HCT116 (cell line): ENCODE results near the gene GPR176.

Source experiments
- CBX3 ChIP-seq: IDR thresholded peaks from 2 replicates; pipeline ENCODE4 v1.6.1; 2012; ENCODE audit warnings: low read depth
- EGR1 ChIP-seq: IDR thresholded peaks from 2 replicates; pipeline ENCODE4 v1.6.1; 2012; ENCODE audit warnings: low read depth
- ELF1 ChIP-seq: IDR thresholded peaks from 2 replicates; pipeline ENCODE4 v1.6.1; 2012; ENCODE audit warnings: low read depth, borderline replicate concordance
- EZH2 ChIP-seq: fragments of 200-600 bp; sonication (generic); IDR thresholded peaks from 2 replicates; pipeline ENCODE4 v1.6.1; 2017; ENCODE audit warnings: antibody characterized with exemption, mixed run types
- POLR2A ChIP-seq: IDR thresholded peaks from 2 replicates; pipeline ENCODE4 v1.7.0; 2011; ENCODE audit warnings: borderline replicate concordance; ENCODE audit not compliant: insufficient read depth, insufficient read length; ENCODE audit errors: extremely low read depth
- POLR2AphosphoS5 ChIP-seq: IDR thresholded peaks from 2 replicates; pipeline ENCODE4 v1.6.1; 2011; ENCODE audit warnings: mild to moderate bottlenecking, low read depth, low read length, moderate library complexity
- RAD21 ChIP-seq: IDR thresholded peaks from 2 replicates; pipeline ENCODE4 v1.6.1; 2012; ENCODE audit warnings: low read depth, mild to moderate bottlenecking
- REST ChIP-seq: IDR thresholded peaks from 2 replicates; pipeline ENCODE4 v1.6.1; 2012; ENCODE audit warnings: low read depth
- SIN3A ChIP-seq: IDR thresholded peaks from 2 replicates; pipeline ENCODE4 v1.6.1; 2012; ENCODE audit warnings: low read depth
- SRF ChIP-seq: IDR thresholded peaks from 2 replicates; pipeline ENCODE4 v1.6.1; 2012; ENCODE audit warnings: low read depth
- ZFX ChIP-seq: fragments of 450-650 bp; IDR thresholded peaks from 2 replicates; pipeline ENCODE4 v1.6.1; 2017
- TF ChIP-seq, protein P1 (sequence below), 3 experiments: fragments of 200-600 bp in 1 of 3; sonication (generic) in 1 of 3; IDR thresholded peaks in 2 of 3; conservative IDR thresholded peaks in 1 of 3; 2 replicates each; pipeline ENCODE4 v1.5.1; 2012 to 2017; ENCODE audit warnings: low read depth in 2 of 3, low read length in 2 of 3, antibody characterized with exemption in 1 of 3, borderline replicate concordance in 1 of 3, control low read depth in 1 of 3, mild to moderate bottlenecking in 1 of 3, mixed read lengths in 1 of 3, mixed run types in 1 of 3, moderate library complexity in 1 of 3; ENCODE audit not compliant: insufficient read depth in 1 of 3
- TF ChIP-seq, protein P2 (sequence below): IDR thresholded peaks from 2 replicates; pipeline ENCODE4 v1.6.1; 2012

DNA sequence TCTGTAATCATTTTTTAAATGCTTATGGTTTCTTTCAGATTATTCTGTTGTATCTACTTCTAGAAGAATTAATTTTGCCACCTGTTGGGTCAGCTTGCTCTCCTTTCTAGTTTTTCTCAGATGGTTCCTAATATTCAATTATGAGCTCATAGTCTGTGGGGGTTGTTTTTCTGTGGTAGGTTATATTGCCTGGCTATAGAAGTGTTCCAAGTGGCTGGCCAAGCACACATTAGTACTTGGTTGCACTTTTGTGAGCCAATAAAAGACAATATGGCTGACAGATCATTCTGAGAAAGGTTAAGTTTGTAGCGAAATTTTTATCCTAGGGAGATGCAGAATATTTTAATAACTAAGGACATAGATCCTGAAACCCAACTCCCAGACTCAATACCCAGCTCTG is 105.6 kb downstream of the GPR176 start:
- TF ChIP-seq, protein P1, sequence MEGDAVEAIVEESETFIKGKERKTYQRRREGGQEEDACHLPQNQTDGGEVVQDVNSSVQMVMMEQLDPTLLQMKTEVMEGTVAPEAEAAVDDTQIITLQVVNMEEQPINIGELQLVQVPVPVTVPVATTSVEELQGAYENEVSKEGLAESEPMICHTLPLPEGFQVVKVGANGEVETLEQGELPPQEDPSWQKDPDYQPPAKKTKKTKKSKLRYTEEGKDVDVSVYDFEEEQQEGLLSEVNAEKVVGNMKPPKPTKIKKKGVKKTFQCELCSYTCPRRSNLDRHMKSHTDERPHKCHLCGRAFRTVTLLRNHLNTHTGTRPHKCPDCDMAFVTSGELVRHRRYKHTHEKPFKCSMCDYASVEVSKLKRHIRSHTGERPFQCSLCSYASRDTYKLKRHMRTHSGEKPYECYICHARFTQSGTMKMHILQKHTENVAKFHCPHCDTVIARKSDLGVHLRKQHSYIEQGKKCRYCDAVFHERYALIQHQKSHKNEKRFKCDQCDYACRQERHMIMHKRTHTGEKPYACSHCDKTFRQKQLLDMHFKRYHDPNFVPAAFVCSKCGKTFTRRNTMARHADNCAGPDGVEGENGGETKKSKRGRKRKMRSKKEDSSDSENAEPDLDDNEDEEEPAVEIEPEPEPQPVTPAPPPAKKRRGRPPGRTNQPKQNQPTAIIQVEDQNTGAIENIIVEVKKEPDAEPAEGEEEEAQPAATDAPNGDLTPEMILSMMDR (IDR thresholded peaks at IDR 0.05 in 2 of 3, conservative IDR thresholded peaks at IDR 0.05 in 1 of 3; ENCODE audit: borderline replicate concordance in 1 of 3, insufficient read depth in 1 of 3, low read depth in 2 of 3, low read length in 2 of 3), result no peak
- no peak for TF ChIP-seq POLR2A
- TF ChIP-seq EZH2, result no peak
- no peak for TF ChIP-seq RAD21
- no peak for TF ChIP-seq REST
- TF ChIP-seq POLR2AphosphoS5, result no peak
- TF ChIP-seq ELF1, result no peak
- TF ChIP-seq EGR1, result no peak
- no peak for TF ChIP-seq ZFX
- TF ChIP-seq SRF, result no peak
- TF ChIP-seq SIN3A, result no peak
- no peak for TF ChIP-seq CBX3
- TF ChIP-seq, protein P2, sequence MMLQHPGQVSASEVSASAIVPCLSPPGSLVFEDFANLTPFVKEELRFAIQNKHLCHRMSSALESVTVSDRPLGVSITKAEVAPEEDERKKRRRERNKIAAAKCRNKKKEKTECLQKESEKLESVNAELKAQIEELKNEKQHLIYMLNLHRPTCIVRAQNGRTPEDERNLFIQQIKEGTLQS, result no peak
